Heart left ventricle (tissue), 13 donors: ENCODE measurements around the gene GDPD3.

Source experiments
- POLR2A ChIP-seq, 2 donors: fragments of 450-650 bp; IDR thresholded peaks; one replicate each; pipeline ENCODE4 v1.6.1; 2017; ENCODE audit warnings: antibody characterized with exemption in 2 of 2, mild to moderate bottlenecking in 2 of 2, moderate library complexity in 2 of 2
- TF ChIP-seq, protein P1 (sequence below), 12 donors: fragments of 200-600 bp; sonication (generic) in 4 of 12; IDR thresholded peaks; one replicate each; pipeline versions ENCODE4 v1.5.0 to v1.8.0; 2018 to 2022; ENCODE audit warnings: antibody characterized with exemption in 12 of 12, mild to moderate bottlenecking in 5 of 12
- donor health status: ischemic (EF 13 %, LVEDD 7.1; RV severe dilation, severe dysfunction).
- donor health status: DM: no; HTN: yes; CAD: no.
- donor health status: DM: no; HTN: no; CAD: no.
- donor health status: ischemic (EF 25% LVEDD 6.9; RV normal size, moderate dysfunction).
- donor health status: ischemic (EF 25% LVEDD 5.7; RV mildly dilated, moderate dysfunction).
- donor health status: ischemic (EF 35%, LVEDD 5.7; RV mildly dilated, moderate dysfunction).
- donor health status: nonischemic (EF 11% LVEDD 7.7; RV severe dilation, severe dysfunction).
- donor health status: DM: yes; HTN: yes; CAD: no.
- donor health status: PGD.
- donor health status: ischemic (EF 29% LVEDD 5.4; RV normal size, mild dysfunction).
- donor health status: nonischemic (EF 23%, LVEDD 6.1; RV moderate dilation, normal function).

DNA sequence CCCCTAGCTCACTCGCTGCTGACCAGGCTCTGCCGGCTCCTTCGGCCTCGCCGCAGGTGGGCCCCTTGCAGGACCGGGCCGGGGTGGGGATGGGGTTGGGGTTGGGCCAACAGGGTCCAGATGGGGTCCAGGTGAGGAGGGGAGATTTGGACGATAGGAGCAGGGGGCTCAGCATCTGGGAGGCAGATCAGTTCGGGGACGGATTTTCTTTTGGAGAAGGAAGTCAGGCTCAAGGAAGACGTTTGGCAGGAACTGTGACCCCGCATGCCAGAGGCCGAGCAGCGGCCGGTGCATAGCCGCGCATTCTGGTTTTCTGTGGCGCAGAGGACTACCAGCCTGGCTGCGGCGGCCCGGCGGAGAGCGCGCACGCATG is 48.6 kb downstream of the GDPD3 start:
- TF ChIP-seq, protein P1, sequence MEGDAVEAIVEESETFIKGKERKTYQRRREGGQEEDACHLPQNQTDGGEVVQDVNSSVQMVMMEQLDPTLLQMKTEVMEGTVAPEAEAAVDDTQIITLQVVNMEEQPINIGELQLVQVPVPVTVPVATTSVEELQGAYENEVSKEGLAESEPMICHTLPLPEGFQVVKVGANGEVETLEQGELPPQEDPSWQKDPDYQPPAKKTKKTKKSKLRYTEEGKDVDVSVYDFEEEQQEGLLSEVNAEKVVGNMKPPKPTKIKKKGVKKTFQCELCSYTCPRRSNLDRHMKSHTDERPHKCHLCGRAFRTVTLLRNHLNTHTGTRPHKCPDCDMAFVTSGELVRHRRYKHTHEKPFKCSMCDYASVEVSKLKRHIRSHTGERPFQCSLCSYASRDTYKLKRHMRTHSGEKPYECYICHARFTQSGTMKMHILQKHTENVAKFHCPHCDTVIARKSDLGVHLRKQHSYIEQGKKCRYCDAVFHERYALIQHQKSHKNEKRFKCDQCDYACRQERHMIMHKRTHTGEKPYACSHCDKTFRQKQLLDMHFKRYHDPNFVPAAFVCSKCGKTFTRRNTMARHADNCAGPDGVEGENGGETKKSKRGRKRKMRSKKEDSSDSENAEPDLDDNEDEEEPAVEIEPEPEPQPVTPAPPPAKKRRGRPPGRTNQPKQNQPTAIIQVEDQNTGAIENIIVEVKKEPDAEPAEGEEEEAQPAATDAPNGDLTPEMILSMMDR (IDR thresholded peaks at IDR 0.05): no peak
- TF ChIP-seq POLR2A (IDR thresholded peaks at IDR 0.05): peak in 1 of 2 donors; percentile 39
